ENCODE data around the gene LTA4H. TPM values are rescaled to one million over a fixed set of nuclear protein-coding genes. Genes with fewer than 3 reads are reported as not detected.

The LTA4H gene
- polyA plus RNA-seq, 1 donor (not counting 4 experiments of a cell fraction or from before 2014, with no cell fraction given) = 183 TPM

DNA sequence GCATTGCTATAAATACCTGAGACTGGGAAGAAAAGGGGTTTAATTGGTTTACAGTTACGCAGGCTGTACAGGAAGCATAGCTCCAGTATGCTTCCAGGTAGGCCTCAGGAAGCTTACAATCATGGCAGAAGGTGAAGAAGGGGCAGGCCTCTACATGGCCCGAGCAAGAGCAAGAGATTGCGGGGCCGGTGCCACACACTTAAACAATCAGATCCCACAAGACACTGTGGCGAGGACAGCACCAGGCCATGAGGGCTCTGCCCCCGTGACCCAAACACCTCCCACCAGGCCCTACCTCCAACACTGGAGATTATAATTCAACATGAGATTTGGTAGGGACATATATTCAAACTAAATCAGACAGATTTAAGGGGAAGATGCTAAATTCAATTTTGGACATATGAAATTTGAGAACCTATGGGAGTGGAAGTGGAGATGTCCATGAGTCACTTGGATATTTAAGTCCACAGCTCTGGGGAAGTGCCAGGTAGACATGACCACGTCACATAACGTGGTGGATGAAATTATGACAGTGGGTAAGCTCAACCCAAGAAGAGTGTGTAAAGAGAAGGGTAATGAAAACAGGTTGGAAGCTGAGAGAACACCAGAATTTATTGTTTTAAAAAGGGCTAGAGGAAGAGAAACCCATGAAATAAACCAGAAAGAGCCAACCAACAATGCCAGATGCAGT lies 1.5 kb upstream of the LTA4H start:
- Histone ChIP-seq H3K4me3 (ENCODE audit: control insufficient read depth in 2 of 3, extremely low read depth in 1 of 3, insufficient read depth in 2 of 3, low read depth in 1 of 3, low read length in 3 of 3) (no peak overlapping the region), H3K9ac (ENCODE audit: control insufficient read depth, extremely low read depth, insufficient read depth, low read length) (no peak overlapping the region), H3K27me3 (ENCODE audit: control insufficient read depth, extremely low read depth, insufficient read depth, low read length) (no peaks in the 10 kb centered on the region), H4K20me1 (ENCODE audit: control insufficient read depth, extremely low read depth, insufficient read depth, low read length) (no peaks in the 10 kb centered on the region), H2AFZ (ENCODE audit: control insufficient read depth, low read length) (no peak overlapping the region), H3K36me3 (ENCODE audit: control insufficient read depth in 2 of 2, extremely low read depth in 1 of 2, insufficient read depth in 2 of 2, low read length in 2 of 2) (no peaks in the 10 kb centered on the region), H3K4me1 (ENCODE audit: control insufficient read depth, extremely low read depth, insufficient read depth, low read length) (peaks cover 7% of the 10 kb centered on the region), H3K9me1 (ENCODE audit: control insufficient read depth, extremely low read depth, insufficient read depth, low read length) (no peaks in the 10 kb centered on the region), H3K27ac (ENCODE audit: control insufficient read depth, insufficient read depth, low read length) (no peak overlapping the region), H3K79me2 (ENCODE audit: control insufficient read depth, insufficient read depth, low read length) (peaks cover 24% of the 10 kb centered on the region), H3K9me3 (ENCODE audit: control insufficient read depth, low read depth, low read length) (no peaks in the 10 kb centered on the region), H3K4me2 (ENCODE audit: control insufficient read depth, extremely low read depth, insufficient read depth, low read depth, low read length) (no peak overlapping the region)
- DNase-seq (ENCODE audit: low read depth, low spot score) (no peak), FAIRE-seq (no peak)
- dilution Hi-C loops (cut with MboI; ENCODE audit: extremely low pct_ligation_motif_present, low sequenced_read_pairs) = no loop called here
- TF ChIP-seq EZH2 (IDR thresholded peaks at IDR 0.05; ENCODE audit: low read length) = no peak
- no peak for TF ChIP-seq CTCF (optimal IDR thresholded peaks at IDR 0.05 in 1 of 3, IDR thresholded peaks at IDR 0.05 in 1 of 3, conservative IDR thresholded peaks at IDR 0.05 in 1 of 3; ENCODE audit: extremely low read depth in 1 of 3, insufficient read depth in 2 of 3, low read length in 3 of 3)

DNA sequence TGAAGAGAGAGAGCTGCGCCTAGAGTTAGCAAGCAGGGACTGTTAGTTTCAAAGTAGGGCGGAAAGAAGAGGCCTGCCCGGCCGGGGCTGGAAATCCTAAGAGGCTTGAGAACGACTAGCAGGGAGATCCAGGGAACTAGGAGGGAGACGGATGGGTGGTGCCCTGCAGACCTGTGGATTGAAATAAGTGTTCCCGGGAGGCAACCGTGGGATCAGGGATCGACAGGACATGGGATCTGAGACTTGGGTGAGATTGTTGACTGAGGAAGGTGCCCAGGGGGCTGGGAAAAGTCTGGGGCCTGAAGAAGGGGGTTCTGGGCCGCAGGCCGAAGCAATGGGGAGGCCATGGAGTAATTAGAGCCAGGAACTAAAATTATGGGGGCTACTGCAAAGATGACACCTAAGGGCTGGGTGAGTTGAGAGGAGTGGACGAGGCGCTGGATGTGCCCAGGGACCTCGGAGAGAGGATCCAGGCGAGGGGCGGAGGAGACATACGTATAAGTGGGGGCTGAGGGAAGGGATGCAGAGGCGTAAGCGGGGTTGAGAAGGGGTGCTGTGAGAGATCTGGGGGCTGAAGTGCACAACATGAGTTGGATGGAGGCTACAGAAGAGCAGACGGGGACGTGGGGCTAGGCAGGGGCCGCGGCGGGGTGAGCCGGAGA lies 635 bp downstream of the LTA4H start:
- DNase-seq (ENCODE audit: low read depth, low spot score) = no peak
- Histone ChIP-seq H3K9ac (ENCODE audit: control insufficient read depth, extremely low read depth, insufficient read depth, low read length) (peak overlapping the region; percentile 82), H3K4me1 (ENCODE audit: control insufficient read depth, extremely low read depth, insufficient read depth, low read length) (peaks cover 7% of the 10 kb centered on the region), H3K79me2 (ENCODE audit: control insufficient read depth, insufficient read depth, low read length) (peaks cover 34% of the 10 kb centered on the region), H2AFZ (ENCODE audit: control insufficient read depth, low read length) (peak overlapping the region; percentile 97), H3K9me1 (ENCODE audit: control insufficient read depth, extremely low read depth, insufficient read depth, low read length) (no peaks in the 10 kb centered on the region), H3K27me3 (ENCODE audit: control insufficient read depth, extremely low read depth, insufficient read depth, low read length) (no peaks in the 10 kb centered on the region), H3K4me2 (ENCODE audit: control insufficient read depth, extremely low read depth, insufficient read depth, low read depth, low read length) (peak overlapping the region; percentile 82), H3K9me3 (ENCODE audit: control insufficient read depth, low read depth, low read length) (no peaks in the 10 kb centered on the region), H3K27ac (ENCODE audit: control insufficient read depth, insufficient read depth, low read length) (peak overlapping the region; percentile 72), H3K4me3 (ENCODE audit: control insufficient read depth in 2 of 3, extremely low read depth in 1 of 3, insufficient read depth in 2 of 3, low read depth in 1 of 3, low read length in 3 of 3) (peak overlapping the region; percentile 82 to 94 (median 85)), H3K36me3 (ENCODE audit: control insufficient read depth in 2 of 2, extremely low read depth in 1 of 2, insufficient read depth in 2 of 2, low read length in 2 of 2) (no peaks in the 10 kb centered on the region), H4K20me1 (ENCODE audit: control insufficient read depth, extremely low read depth, insufficient read depth, low read length) (no peaks in the 10 kb centered on the region)
- dilution Hi-C loops (cut with MboI; ENCODE audit: extremely low pct_ligation_motif_present, low sequenced_read_pairs) = no loop called here
- TF ChIP-seq EZH2 (IDR thresholded peaks at IDR 0.05; ENCODE audit: low read length) = no peak
- FAIRE-seq = no peak
